ENCODE measurements around the gene KRTAP12-4.

DNA sequence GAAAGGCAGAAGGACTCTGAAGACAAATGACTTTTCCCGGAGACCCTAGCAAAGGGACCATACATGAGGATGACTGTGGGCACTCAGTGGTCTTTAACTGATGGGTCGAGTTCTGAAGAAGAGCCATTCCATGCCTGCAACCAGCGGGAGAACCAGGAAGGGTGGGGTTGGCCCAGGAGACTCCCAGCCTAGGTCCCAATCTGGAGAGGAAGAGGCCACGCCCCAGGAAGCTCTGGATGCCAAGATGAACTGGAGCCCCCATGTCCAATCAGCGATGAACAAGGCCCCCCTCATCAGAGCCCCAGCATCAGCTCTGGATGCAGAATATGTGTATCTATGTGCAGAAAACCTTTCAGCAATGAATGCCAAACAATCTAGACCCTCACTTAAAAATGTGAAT is 13.7 kb downstream of the KRTAP12-4 start:
- TF ChIP-seq ISL1 (CRISPR knock-in tag; IDR thresholded peaks at IDR 0.05), result no peak
- TF ChIP-seq, protein P1, sequence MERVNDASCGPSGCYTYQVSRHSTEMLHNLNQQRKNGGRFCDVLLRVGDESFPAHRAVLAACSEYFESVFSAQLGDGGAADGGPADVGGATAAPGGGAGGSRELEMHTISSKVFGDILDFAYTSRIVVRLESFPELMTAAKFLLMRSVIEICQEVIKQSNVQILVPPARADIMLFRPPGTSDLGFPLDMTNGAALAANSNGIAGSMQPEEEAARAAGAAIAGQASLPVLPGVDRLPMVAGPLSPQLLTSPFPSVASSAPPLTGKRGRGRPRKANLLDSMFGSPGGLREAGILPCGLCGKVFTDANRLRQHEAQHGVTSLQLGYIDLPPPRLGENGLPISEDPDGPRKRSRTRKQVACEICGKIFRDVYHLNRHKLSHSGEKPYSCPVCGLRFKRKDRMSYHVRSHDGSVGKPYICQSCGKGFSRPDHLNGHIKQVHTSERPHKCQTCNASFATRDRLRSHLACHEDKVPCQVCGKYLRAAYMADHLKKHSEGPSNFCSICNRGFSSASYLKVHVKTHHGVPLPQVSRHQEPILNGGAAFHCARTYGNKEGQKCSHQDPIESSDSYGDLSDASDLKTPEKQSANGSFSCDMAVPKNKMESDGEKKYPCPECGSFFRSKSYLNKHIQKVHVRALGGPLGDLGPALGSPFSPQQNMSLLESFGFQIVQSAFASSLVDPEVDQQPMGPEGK (CRISPR knock-in tag; IDR thresholded peaks at IDR 0.05; ENCODE audit: borderline replicate concordance), result no peak
- no peak for TF ChIP-seq ZNF70 (CRISPR knock-in tag; IDR thresholded peaks at IDR 0.05)
- TF ChIP-seq GLIS3 (CRISPR knock-in tag; IDR thresholded peaks at IDR 0.05), result no peak
- no peak for TF ChIP-seq PPARA (CRISPR knock-in tag; IDR thresholded peaks at IDR 0.05; ENCODE audit: borderline replicate concordance)
- TF ChIP-seq RARB (CRISPR knock-in tag; IDR thresholded peaks at IDR 0.05), result no peak
- no peak for TF ChIP-seq ZFP3 (CRISPR knock-in tag; IDR thresholded peaks at IDR 0.05)
- TF ChIP-seq TCF4 (CRISPR knock-in tag; IDR thresholded peaks at IDR 0.05; ENCODE audit: borderline replicate concordance), result no peak
- no peak for TF ChIP-seq ZC3H10 (CRISPR knock-in tag; IDR thresholded peaks at IDR 0.05)
- TF ChIP-seq, protein P2, sequence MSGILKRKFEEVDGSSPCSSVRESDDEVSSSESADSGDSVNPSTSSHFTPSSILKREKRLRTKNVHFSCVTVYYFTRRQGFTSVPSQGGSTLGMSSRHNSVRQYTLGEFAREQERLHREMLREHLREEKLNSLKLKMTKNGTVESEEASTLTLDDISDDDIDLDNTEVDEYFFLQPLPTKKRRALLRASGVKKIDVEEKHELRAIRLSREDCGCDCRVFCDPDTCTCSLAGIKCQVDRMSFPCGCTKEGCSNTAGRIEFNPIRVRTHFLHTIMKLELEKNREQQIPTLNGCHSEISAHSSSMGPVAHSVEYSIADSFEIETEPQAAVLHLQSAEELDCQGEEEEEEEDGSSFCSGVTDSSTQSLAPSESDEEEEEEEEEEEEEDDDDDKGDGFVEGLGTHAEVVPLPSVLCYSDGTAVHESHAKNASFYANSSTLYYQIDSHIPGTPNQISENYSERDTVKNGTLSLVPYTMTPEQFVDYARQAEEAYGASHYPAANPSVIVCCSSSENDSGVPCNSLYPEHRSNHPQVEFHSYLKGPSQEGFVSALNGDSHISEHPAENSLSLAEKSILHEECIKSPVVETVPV (CRISPR knock-in tag; IDR thresholded peaks at IDR 0.05), result no peak
- no peak for TF ChIP-seq SNAI2 (CRISPR knock-in tag; IDR thresholded peaks at IDR 0.05)
- no peak for TF ChIP-seq ZFP30 (CRISPR knock-in tag; IDR thresholded peaks at IDR 0.05)
- TF ChIP-seq, protein P3, sequence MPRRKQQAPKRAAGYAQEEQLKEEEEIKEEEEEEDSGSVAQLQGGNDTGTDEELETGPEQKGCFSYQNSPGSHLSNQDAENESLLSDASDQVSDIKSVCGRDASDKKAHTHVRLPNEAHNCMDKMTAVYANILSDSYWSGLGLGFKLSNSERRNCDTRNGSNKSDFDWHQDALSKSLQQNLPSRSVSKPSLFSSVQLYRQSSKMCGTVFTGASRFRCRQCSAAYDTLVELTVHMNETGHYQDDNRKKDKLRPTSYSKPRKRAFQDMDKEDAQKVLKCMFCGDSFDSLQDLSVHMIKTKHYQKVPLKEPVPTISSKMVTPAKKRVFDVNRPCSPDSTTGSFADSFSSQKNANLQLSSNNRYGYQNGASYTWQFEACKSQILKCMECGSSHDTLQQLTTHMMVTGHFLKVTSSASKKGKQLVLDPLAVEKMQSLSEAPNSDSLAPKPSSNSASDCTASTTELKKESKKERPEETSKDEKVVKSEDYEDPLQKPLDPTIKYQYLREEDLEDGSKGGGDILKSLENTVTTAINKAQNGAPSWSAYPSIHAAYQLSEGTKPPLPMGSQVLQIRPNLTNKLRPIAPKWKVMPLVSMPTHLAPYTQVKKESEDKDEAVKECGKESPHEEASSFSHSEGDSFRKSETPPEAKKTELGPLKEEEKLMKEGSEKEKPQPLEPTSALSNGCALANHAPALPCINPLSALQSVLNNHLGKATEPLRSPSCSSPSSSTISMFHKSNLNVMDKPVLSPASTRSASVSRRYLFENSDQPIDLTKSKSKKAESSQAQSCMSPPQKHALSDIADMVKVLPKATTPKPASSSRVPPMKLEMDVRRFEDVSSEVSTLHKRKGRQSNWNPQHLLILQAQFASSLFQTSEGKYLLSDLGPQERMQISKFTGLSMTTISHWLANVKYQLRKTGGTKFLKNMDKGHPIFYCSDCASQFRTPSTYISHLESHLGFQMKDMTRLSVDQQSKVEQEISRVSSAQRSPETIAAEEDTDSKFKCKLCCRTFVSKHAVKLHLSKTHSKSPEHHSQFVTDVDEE (CRISPR knock-in tag; IDR thresholded peaks at IDR 0.05), result no peak
